ENCODE results near the gene MAGEL2.
A peak's percentile ranks its signal among the peaks of the same experiment; 100 is the strongest.

MAGEL2 gene

GRCh38 chr15:23647421-23648370 lies at the start of gene MAGEL2:
TSS of gene MAGEL2 (minus strand) at chr15:23647867. CDS start at chr15:23647742, 125 bp downstream.
- DNase-seq (ENCODE audit: low read depth in 2 of 3, low spot score in 2 of 3): no peak

- no peak for DNase-seq (ENCODE audit: low read depth in 2 of 3, low spot score in 2 of 3)
Measured at GRCh38 chr15:23695282-23695681, 47.6 kb upstream of the MAGEL2 start.

GRCh38 chr15:23694592-23694991 lies 46.9 kb upstream of the MAGEL2 start:
- no peak for DNase-seq (ENCODE audit: low read depth in 2 of 3, low spot score in 2 of 3)

GRCh38 chr15:23690450-23690852 lies 42.8 kb upstream of the MAGEL2 start:
- no peak for DNase-seq (ENCODE audit: low read depth in 2 of 3, low spot score in 2 of 3)

- no peak for DNase-seq (ENCODE audit: low read depth in 2 of 3, low spot score in 2 of 3)
Measured at GRCh38 chr15:23690015-23690414, 42.3 kb upstream of the MAGEL2 start.

- peak in 1 of 3 experiments; percentile 2 for DNase-seq (ENCODE audit: low read depth in 2 of 3, low spot score in 2 of 3)
Measured at GRCh38 chr15:23687143-23687470, 39.4 kb upstream of the MAGEL2 start, which contains the start of gene NDN. TSS of gene NDN (minus strand) at chr15:23687305. CDS start at chr15:23687217, 88 bp downstream.

- no peak for DNase-seq (ENCODE audit: low read depth in 2 of 3, low spot score in 2 of 3)
Measured at GRCh38 chr15:23686466-23687142, 38.9 kb upstream of the MAGEL2 start.

GRCh38 chr15:23671481-23671880 lies 23.8 kb upstream of the MAGEL2 start:
- no peak for DNase-seq (ENCODE audit: low read depth in 2 of 3, low spot score in 2 of 3)

GRCh38 chr15:23670970-23671369 lies 23.3 kb upstream of the MAGEL2 start:
- no peak for DNase-seq (ENCODE audit: low read depth in 2 of 3, low spot score in 2 of 3)

- DNase-seq (ENCODE audit: low read depth in 2 of 3, low spot score in 2 of 3): no peak
Measured at GRCh38 chr15:23663232-23663631, 15.6 kb upstream of the MAGEL2 start.

- DNase-seq (ENCODE audit: low read depth in 2 of 3, low spot score in 2 of 3): peak in 1 of 3 experiments; percentile 6
Measured at GRCh38 chr15:23648920-23649515, 1.4 kb upstream of the MAGEL2 start.

- no peak for DNase-seq (ENCODE audit: low read depth in 2 of 3, low spot score in 2 of 3)
Measured at GRCh38 chr15:23647001-23647295, 719 bp downstream of the MAGEL2 start.

- DNase-seq (ENCODE audit: low read depth in 2 of 3, low spot score in 2 of 3): no peak
Measured at GRCh38 chr15:23646165-23647000, 1.3 kb downstream of the MAGEL2 start.

- no peak for DNase-seq (ENCODE audit: low read depth in 2 of 3, low spot score in 2 of 3)
Measured at GRCh38 chr15:23645371-23646164, 2.1 kb downstream of the MAGEL2 start.

- no peak for DNase-seq (ENCODE audit: low read depth in 2 of 3, low spot score in 2 of 3)
Measured at GRCh38 chr15:23644829-23645228, 2.8 kb downstream of the MAGEL2 start.

- peak in 2 of 3 experiments; percentile 8 to 16 for DNase-seq (ENCODE audit: low read depth in 2 of 3, low spot score in 2 of 3)
Measured at GRCh38 chr15:23642413-23643044, 5.1 kb downstream of the MAGEL2 start.

GRCh38 chr15:23634181-23634580 lies 13.5 kb downstream of the MAGEL2 start:
- DNase-seq (ENCODE audit: low read depth in 2 of 3, low spot score in 2 of 3): no peak

- DNase-seq (ENCODE audit: low read depth in 2 of 3, low spot score in 2 of 3): no peak
Measured at GRCh38 chr15:23629234-23629805, 18.3 kb downstream of the MAGEL2 start.

- DNase-seq (ENCODE audit: low read depth in 2 of 3, low spot score in 2 of 3): no peak
Measured at GRCh38 chr15:23628612-23629233, 18.9 kb downstream of the MAGEL2 start.
